Vagina (tissue), 2 donors: ENCODE measurements around the gene TLE4. TPM values are rescaled to one million over a fixed set of nuclear protein-coding genes. Genes with fewer than 3 reads are reported as not detected.

ENCODE experiments used
- DNase-seq, 2 donors: peaks; one replicate each; pipeline ENCODE4 v3.0.0-alpha.2; 2017; ENCODE audit errors: extremely low spot score in 2 of 2
- H3K27ac ChIP-seq: fragments of 200-600 bp; sonication (generic); one replicate; pipeline ENCODE4 v1.5.1; 2019
- H3K27me3 ChIP-seq: fragments of 200-600 bp; sonication (generic); one replicate; pipeline ENCODE4 v1.5.1; 2019
- H3K36me3 ChIP-seq, 2 donors: fragments of 200-600 bp; sonication (generic); one replicate each; pipeline ENCODE4 v1.5.1; 2017 to 2019
- H3K4me1 ChIP-seq: fragments of 200-600 bp; sonication (generic); one replicate; pipeline ENCODE4 v1.5.1; 2019
- H3K4me3 ChIP-seq, 2 donors: fragments of 200-600 bp; sonication (generic); 1 replicate in 1 of 2; 2 replicates in 1 of 2; pipeline ENCODE4 v1.5.1; 2016 to 2019
- H3K9me3 ChIP-seq: fragments of 200-600 bp; sonication (generic); one replicate; pipeline ENCODE4 v1.5.1; 2019
- CTCF ChIP-seq, 3 experiments: fragments of 450-650 bp in 2 of 3; fragments of 200-600 bp in 1 of 3; sonication (generic) in 1 of 3; IDR thresholded peaks; one replicate each; pipeline ENCODE4 v1.5.1; 2017 to 2019; ENCODE audit warnings: antibody characterized with exemption in 3 of 3, mild to moderate bottlenecking in 2 of 3, moderate library complexity in 2 of 3
- POLR2A ChIP-seq, 2 donors: fragments of 450-650 bp; IDR thresholded peaks; one replicate each; pipeline ENCODE4 v1.6.1; 2017; ENCODE audit warnings: antibody characterized with exemption in 2 of 2, mild to moderate bottlenecking in 2 of 2, moderate library complexity in 2 of 2
- POLR2AphosphoS5 ChIP-seq, 2 donors: sonication (generic); formaldehyde crosslinking; IDR thresholded peaks; one replicate each; pipeline ENCODE4 v1.9.0; 2017; ENCODE audit warnings: antibody characterized with exemption in 2 of 2, mild to moderate bottlenecking in 2 of 2, low read depth in 1 of 2; ENCODE audit not compliant: insufficient read depth in 1 of 2
- intact Hi-C: fragments of 100-400 bp; cut with DNase I; formaldehyde crosslinking; loops from one replicate; pipeline ENCODE4 v1.15.1; 2023
- total RNA-seq: library from RNA; depleted of rRNA; stranded (reverse); fragments of >200 nt; gene quantifications from one replicate; pipeline ENCODE4 v1.2.3, GENCODE V29; 2016

Gene TLE4
- total RNA-seq, 1 donor from 2014 or later, result 49.8 TPM

- Histone ChIP-seq H3K4me1 (peaks cover 12% of the 10 kb centered on the region), H3K9me3 (no peaks in the 10 kb centered on the region), H3K4me3 (no peak overlapping the region), H3K36me3 (no peaks in the 10 kb centered on the region), H3K27ac (no peak overlapping the region), H3K27me3 (no peaks in the 10 kb centered on the region)
- intact Hi-C loops, result no loop called here
- no peak for DNase-seq
- TF ChIP-seq POLR2A (IDR thresholded peaks at IDR 0.05) (no peak), CTCF (IDR thresholded peaks at IDR 0.05) (no peak), POLR2AphosphoS5 (IDR thresholded peaks at IDR 0.05; ENCODE audit: insufficient read depth in 1 of 2, low read depth in 1 of 2) (no peak)
These were observed 21.1 kb downstream of the TLE4 start for GRCh38 chr9:79592726-79593493.

DNA sequence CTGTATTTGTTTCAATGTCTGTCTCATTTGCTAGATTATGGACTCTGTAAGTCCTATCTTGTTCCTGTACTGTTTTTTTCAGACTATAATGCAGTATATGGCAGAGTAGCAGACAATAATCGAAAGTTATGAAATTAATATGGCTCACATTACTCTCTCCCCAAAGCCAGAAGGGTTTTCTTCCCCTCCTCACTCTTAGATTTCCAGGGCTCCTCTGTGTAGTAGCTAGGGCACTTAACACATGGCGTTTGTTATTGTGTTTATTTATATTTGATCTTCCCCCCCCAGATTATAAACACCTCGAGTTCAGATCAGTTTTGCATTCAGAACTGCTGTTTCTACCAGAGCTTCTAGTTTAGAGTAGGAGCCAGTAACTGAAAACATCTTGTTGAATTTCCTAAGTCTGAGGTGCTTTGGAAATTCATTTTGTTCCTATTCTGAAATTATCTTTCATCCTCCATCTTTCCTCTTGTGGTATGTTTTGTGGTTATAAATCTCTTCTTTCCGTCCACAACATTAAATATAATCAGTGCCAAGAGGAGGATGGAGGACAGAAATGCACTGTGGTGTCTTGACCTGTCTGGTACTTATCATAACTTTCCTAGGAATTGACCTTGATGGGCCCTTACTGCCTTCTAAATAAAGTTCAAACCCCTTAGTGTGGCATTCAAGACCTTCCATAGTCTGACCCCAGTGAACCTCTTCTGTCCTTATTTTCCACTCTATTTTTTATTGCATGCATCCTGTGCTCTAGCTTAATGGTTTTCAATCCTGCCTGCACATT, 27.0 kb downstream of the TLE4 start:
- Histone ChIP-seq H3K9me3 (no peaks in the 10 kb centered on the region), H3K4me1 (no peaks in the 10 kb centered on the region), H3K27me3 (no peaks in the 10 kb centered on the region), H3K27ac (no peak overlapping the region), H3K36me3 (no peaks in the 10 kb centered on the region), H3K4me3 (no peak overlapping the region)
- intact Hi-C loops, result no loop called here
- no peak for DNase-seq
- TF ChIP-seq POLR2AphosphoS5 (IDR thresholded peaks at IDR 0.05; ENCODE audit: insufficient read depth in 1 of 2, low read depth in 1 of 2) (no peak), CTCF (IDR thresholded peaks at IDR 0.05) (no peak), POLR2A (IDR thresholded peaks at IDR 0.05) (no peak)

GRCh38 chr9:79600466-79600865, 28.7 kb downstream of the TLE4 start:
- H3K4me1 ChIP-seq, result no peaks in the 10 kb centered on the region
- H3K9me3 ChIP-seq, result no peaks in the 10 kb centered on the region
- no peak for TF ChIP-seq POLR2AphosphoS5 (IDR thresholded peaks at IDR 0.05; ENCODE audit: insufficient read depth in 1 of 2, low read depth in 1 of 2)
- no peak for DNase-seq
- no peaks in the 10 kb centered on the region for H3K36me3 ChIP-seq
- no peak overlapping the region for H3K4me3 ChIP-seq
- no peak overlapping the region for H3K27ac ChIP-seq
- H3K27me3 ChIP-seq, result no peaks in the 10 kb centered on the region
- intact Hi-C loops, result no loop called here

- Histone ChIP-seq H3K27ac (no peak overlapping the region), H3K27me3 (no peaks in the 10 kb centered on the region), H3K9me3 (no peaks in the 10 kb centered on the region), H3K4me3 (no peak overlapping the region), H3K36me3 (no peaks in the 10 kb centered on the region), H3K4me1 (no peaks in the 10 kb centered on the region)
- intact Hi-C loops, result no loop called here
- no peak for TF ChIP-seq CTCF (IDR thresholded peaks at IDR 0.05)
- no peak for TF ChIP-seq POLR2A (IDR thresholded peaks at IDR 0.05)
- no peak for TF ChIP-seq POLR2AphosphoS5 (IDR thresholded peaks at IDR 0.05; ENCODE audit: insufficient read depth in 1 of 2, low read depth in 1 of 2)
- DNase-seq, result no peak
These were observed 31.6 kb downstream of the TLE4 start for GRCh38 chr9:79603222-79603920.

- intact Hi-C loops, result no loop called here
- Histone ChIP-seq H3K9me3 (no peaks in the 10 kb centered on the region), H3K27ac (no peak overlapping the region), H3K36me3 (no peaks in the 10 kb centered on the region), H3K27me3 (no peaks in the 10 kb centered on the region), H3K4me3 (no peak overlapping the region), H3K4me1 (no peaks in the 10 kb centered on the region)
- DNase-seq, result no peak
- TF ChIP-seq POLR2A (IDR thresholded peaks at IDR 0.05) (no peak), CTCF (IDR thresholded peaks at IDR 0.05) (no peak), POLR2AphosphoS5 (IDR thresholded peaks at IDR 0.05; ENCODE audit: insufficient read depth in 1 of 2, low read depth in 1 of 2) (no peak)
These were observed 32.4 kb downstream of the TLE4 start for GRCh38 chr9:79604149-79604548.
